CD4-positive, alpha-beta T cell treated with Interleukin-2 at 100 ng/mL for 4 hours (primary cell): Measurements from ENCODE around the gene KANK2.
"Not testable (repeated sequence)": the region's sequence is repeated elsewhere in the genome, so short reads cannot be mapped to it uniquely, and the experiment has no call there.

Experiments
- DNase-seq: peaks from one replicate; pipeline ENCODE4 v3.0.0-alpha.2; 2020; ENCODE audit warnings: low spot score

The KANK2 gene

GRCh38 chr19:11140023-11140538 lies 57.3 kb downstream of the KANK2 start:
- DNase-seq: not testable (repeated sequence)

GRCh38 chr19:11138601-11139300 lies 58.6 kb downstream of the KANK2 start:
- DNase-seq: no peak

- DNase-seq: peak; percentile 61
Observed at GRCh38 chr19:11137542-11138384, 59.6 kb downstream of the KANK2 start.

- DNase-seq: no peak
Observed at GRCh38 chr19:11136400-11137101, 60.8 kb downstream of the KANK2 start.

GRCh38 chr19:11131471-11131870 lies 65.9 kb downstream of the KANK2 start:
- no peak for DNase-seq

- peak; percentile 74 for DNase-seq
Observed at GRCh38 chr19:11130824-11131455, 66.4 kb downstream of the KANK2 start.

- no peak for DNase-seq
Observed at GRCh38 chr19:11127905-11128304, 69.4 kb downstream of the KANK2 start.

GRCh38 chr19:11125994-11126685 lies 71.2 kb downstream of the KANK2 start:
- DNase-seq: peak; percentile 79

GRCh38 chr19:11124157-11124556 lies 73.2 kb downstream of the KANK2 start:
- not testable (repeated sequence) for DNase-seq

GRCh38 chr19:11123114-11123513 lies 74.2 kb downstream of the KANK2 start:
- DNase-seq: no peak

- DNase-seq: not testable (repeated sequence)
Observed at GRCh38 chr19:11121963-11122362, 75.4 kb downstream of the KANK2 start.

GRCh38 chr19:11116507-11116906 lies 80.8 kb downstream of the KANK2 start:
- no peak for DNase-seq

GRCh38 chr19:11115895-11116446 lies 81.4 kb downstream of the KANK2 start:
- DNase-seq: no peak

GRCh38 chr19:11115042-11115441 lies 82.3 kb downstream of the KANK2 start:
- no peak for DNase-seq
